Measurements from ENCODE around the gene TOMM40.

DNA sequence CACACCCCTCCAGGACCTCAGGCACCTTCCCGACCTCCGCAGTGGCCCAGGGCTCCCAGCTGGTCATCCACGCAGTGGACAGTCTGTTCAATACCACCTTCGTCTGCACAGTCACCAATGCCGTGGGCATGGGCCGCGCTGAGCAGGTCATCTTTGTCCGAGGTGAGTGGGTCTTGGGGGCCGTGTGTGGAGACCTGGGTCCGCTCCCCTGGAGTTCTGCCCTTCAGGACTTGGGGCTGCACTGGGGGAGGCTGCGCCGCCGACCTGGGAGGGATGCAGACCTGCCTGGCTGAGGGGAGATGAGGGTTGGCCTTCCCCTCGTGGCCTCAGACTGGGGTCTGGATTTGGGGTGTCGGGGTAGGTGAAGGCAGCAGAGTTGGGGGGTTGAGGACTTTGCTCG is 16.7 kb upstream of the TOMM40 start:
- TF ChIP-seq POLR2A (IDR thresholded peaks at IDR 0.05), result no peak
- TF ChIP-seq, protein P1, sequence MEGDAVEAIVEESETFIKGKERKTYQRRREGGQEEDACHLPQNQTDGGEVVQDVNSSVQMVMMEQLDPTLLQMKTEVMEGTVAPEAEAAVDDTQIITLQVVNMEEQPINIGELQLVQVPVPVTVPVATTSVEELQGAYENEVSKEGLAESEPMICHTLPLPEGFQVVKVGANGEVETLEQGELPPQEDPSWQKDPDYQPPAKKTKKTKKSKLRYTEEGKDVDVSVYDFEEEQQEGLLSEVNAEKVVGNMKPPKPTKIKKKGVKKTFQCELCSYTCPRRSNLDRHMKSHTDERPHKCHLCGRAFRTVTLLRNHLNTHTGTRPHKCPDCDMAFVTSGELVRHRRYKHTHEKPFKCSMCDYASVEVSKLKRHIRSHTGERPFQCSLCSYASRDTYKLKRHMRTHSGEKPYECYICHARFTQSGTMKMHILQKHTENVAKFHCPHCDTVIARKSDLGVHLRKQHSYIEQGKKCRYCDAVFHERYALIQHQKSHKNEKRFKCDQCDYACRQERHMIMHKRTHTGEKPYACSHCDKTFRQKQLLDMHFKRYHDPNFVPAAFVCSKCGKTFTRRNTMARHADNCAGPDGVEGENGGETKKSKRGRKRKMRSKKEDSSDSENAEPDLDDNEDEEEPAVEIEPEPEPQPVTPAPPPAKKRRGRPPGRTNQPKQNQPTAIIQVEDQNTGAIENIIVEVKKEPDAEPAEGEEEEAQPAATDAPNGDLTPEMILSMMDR (IDR thresholded peaks at IDR 0.05), result no peak
